Measurements from ENCODE around the gene KLHDC4.
"Not testable (repeated sequence)": the region's sequence is repeated elsewhere in the genome, so short reads cannot be mapped to it uniquely, and the experiment has no call there.

DNA sequence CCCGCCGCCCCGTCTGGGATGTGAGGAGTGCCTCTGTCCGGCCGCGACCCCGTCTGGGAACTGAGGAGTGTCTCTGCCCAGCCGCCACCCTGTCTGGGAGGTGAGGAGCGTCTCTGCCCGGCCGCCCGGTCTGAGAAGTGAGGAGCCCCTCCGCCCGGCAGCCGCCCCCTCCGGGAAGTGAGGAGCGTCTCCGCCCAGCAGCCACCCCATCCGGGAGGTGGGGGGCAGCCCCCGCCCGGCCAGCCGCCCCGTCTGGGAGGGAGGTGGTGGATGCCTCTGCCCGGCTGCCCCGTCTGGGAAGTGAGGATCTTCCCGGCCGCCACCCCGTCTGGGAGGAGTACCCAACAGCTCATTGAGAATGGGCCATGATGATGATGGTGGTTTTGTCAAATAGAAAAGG lies 47.0 kb downstream of the KLHDC4 start:
- not testable (repeated sequence) for TF ChIP-seq POLR2A (IDR thresholded peaks at IDR 0.05)
- TF ChIP-seq, protein P1, sequence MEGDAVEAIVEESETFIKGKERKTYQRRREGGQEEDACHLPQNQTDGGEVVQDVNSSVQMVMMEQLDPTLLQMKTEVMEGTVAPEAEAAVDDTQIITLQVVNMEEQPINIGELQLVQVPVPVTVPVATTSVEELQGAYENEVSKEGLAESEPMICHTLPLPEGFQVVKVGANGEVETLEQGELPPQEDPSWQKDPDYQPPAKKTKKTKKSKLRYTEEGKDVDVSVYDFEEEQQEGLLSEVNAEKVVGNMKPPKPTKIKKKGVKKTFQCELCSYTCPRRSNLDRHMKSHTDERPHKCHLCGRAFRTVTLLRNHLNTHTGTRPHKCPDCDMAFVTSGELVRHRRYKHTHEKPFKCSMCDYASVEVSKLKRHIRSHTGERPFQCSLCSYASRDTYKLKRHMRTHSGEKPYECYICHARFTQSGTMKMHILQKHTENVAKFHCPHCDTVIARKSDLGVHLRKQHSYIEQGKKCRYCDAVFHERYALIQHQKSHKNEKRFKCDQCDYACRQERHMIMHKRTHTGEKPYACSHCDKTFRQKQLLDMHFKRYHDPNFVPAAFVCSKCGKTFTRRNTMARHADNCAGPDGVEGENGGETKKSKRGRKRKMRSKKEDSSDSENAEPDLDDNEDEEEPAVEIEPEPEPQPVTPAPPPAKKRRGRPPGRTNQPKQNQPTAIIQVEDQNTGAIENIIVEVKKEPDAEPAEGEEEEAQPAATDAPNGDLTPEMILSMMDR (IDR thresholded peaks at IDR 0.05), result not testable (repeated sequence)
